T-helper 1 cell treated with Interleukin-12 subunit alpha and Interleukin-12 subunit beta and Interleukin-4 antibody, amounts not matched to agents 30 ng/mL and 1 ng/mL, for 36 hours (primary cell): Measurements from ENCODE around the gene CCNO. TPM values are rescaled to one million over a fixed set of nuclear protein-coding genes. Genes with fewer than 3 reads are reported as not detected.

ENCODE experiments used
- intact Hi-C: fragments of 100-400 bp; cut with micrococcal nuclease; formaldehyde crosslinking; loops from one replicate; pipeline ENCODE4 v1.15.1; 2024
- total RNA-seq: library from RNA; stranded (reverse); gene quantifications from 2 replicates; pipeline ENCODE4 v1.2.3, GENCODE V29; 2022

The CCNO gene, protein sequence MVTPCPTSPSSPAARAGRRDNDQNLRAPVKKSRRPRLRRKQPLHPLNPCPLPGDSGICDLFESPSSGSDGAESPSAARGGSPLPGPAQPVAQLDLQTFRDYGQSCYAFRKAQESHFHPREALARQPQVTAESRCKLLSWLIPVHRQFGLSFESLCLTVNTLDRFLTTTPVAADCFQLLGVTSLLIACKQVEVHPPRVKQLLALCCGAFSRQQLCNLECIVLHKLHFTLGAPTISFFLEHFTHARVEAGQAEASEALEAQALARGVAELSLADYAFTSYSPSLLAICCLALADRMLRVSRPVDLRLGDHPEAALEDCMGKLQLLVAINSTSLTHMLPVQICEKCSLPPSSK
- not detected in 2 replicates for total RNA-seq

DNA sequence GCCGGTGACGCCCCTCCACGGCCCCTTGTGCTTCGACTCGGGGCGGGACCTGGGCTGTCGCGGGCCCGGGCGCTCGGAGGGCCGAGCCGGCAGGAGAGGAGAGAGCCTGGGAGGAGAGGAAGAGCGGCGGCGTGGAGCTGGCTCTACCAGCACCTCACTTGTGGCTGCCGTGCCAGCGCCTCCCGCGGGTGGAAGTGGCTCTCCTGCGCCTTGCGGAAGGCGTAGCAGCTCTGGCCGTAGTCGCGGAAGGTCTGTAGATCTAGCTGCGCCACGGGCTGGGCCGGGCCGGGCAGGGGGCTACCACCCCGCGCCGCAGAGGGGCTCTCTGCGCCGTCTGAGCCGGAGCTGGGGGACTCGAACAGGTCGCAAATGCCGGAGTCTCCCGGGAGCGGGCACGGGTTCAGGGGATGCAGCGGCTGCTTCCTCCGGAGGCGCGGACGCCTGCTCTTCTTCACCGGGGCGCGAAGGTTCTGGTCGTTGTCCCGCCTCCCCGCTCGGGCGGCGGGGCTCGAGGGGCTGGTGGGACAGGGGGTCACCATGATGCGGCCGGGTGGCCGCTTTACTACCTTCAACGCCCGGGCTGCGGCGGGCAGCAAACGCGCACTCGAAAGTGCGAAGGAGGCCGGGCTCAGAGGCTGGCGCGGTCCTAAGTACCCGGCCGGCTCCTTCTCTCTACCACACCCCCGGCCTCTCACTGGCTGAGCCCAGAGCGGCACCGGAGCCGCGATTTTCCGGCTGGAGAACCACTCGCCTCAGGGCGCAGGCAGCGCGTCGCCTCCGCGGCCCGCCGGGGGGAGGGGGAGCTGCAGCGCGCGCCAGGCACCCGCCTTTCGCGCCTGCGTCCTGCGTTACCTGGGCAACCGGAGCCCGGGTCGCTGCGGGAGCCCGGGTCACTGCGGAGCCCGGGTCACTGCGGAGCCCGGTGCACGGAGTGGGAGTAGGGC is at the start of gene CCNO:
CCNO (minus strand) TSS at position 624 of the 944 bp plus-strand sequence; CDS start at position 539, 85 bp downstream.
- intact Hi-C loops = loop anchor here (1.0 to 2.0 kb wide), 3 partner anchors 10 to 74 kb away; partner anchors contain the start of genes DHX29 and MTREX

DNA sequence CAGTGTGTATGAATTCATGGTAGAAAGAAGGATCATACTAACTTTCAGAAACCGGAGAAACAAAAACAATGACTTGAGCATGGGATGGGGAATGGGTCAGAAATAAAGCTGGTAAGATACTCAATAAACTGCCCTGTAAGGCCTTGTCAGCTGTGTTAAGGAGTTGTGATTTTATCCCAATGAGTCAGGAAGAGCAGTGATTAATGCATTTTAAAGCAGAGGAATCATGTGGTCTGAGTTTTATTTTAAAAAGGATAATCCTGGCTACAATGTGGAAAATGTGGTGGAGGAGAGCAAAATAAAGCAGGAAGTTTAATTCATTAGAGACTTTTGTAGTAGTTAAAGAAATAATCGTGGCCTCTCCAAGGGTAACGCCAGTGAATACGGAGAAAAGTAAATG is 45.4 kb upstream of the CCNO start:
- intact Hi-C loops = no loop called here

DNA sequence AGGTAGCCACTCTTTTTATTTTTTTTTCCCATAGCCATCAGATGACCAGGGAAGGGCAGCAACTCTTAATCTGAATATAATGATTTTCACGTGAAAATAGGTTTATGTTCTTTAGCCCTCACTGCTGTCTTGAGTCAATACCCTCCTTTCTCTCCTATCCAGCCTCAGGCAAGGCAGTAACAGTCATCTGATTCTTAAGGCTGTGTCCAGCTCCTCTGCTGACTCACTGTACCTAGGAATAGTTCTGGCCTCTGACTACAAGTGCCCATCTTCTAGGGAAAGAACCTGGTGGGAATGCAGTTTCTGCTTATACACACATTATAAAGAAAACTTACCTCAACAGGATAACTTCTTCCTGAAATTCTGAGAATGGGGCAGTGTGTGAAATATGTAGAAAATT is 43.4 kb upstream of the CCNO start:
- intact Hi-C loops = no loop called here

DNA sequence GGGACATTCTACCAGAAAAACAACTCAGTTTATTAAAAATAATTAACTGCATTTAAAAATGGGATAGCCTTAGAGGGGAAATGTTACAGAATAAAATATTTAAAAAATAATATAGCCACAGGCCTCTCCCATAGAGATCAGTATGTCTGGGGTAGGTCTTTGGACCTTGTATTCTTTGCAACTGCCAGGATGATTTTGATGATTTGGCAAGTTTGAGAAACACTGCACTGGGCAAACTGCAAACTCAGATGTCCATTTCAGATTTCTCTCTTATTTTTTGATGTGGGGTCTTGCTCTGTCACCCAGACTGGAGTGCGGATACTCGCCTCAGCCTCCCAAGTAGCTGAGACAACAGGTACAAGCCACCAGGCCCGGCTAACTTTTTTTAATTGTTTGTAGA is 24.9 kb upstream of the CCNO start:
- intact Hi-C loops = no loop called here

DNA sequence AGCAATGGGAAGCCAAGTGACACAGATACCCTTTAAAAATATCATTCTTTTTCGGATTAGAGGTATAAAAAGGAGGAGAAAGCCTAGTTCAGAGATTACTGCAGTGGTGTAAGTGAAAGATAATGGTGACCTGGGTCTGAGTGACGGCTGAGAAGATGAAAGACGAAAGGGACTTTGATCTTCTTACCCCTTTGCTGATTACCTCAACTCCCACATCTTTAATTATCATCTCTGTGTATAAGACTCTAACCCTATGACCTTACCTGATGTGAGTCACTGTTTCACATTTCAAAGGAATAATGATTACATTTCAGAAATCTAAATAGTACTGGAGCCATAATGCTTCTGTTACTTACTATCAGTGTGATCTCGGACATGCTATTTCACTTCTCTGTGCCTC is 21.4 kb upstream of the CCNO start:
- intact Hi-C loops = no loop called here

DNA sequence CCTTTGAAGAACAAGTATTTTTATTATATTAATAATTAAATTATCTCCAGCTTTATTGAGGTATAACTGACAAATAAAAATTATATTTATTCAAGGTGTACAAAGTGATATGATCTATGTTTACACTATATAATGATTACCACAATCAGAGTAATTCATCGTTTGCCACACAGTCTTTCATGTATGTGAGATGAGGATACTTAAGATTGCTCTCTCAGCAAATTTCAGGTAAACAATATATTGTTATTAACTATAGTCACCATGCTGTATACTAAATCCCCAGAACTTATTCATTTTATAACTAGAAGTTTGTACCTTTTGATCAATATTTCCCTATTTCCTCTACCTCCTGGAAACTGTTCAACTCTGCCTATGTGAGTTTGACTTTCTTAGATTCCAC is 16.7 kb upstream of the CCNO start:
- intact Hi-C loops = no loop called here

DNA sequence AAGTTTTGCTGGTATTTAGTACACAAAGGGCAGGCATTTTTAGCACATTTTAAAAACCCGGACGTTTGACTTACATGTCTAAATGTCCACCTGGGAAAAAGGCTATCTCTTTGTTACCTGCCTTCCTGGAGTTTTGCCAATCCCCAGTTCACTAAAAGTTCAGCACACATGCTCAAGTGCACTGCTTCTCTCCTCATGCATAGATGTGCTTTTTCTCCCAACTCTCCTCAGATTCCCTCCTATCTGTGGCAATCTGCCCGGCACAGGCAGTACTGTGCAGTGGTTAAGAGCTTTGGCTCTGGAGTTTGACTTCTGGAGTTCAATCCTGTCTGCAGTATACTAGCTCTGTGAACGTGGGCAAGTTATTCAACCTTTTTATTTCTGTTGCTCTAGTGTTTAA is 8.3 kb upstream of the CCNO start:
- intact Hi-C loops = no loop called here

DNA sequence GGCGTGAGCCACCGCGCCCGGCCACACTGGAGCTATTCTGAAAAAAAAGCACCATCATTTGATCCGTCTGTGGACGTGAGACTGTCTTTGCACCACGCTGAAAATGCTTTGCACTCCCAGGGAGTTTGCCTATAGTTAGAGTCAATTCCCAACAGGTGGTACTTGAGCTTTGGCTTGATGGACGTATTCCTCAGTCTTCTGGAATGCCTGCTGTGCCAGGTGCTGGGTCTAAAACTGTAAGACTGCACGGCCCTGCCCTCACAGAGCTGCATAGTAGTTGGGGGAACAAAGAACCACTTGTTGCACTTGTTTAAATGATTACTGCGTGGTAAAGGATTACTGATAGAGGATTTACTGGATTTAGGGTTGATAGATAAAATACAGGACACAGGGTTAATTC is 3.4 kb upstream of the CCNO start:
- intact Hi-C loops = no loop called here

DNA sequence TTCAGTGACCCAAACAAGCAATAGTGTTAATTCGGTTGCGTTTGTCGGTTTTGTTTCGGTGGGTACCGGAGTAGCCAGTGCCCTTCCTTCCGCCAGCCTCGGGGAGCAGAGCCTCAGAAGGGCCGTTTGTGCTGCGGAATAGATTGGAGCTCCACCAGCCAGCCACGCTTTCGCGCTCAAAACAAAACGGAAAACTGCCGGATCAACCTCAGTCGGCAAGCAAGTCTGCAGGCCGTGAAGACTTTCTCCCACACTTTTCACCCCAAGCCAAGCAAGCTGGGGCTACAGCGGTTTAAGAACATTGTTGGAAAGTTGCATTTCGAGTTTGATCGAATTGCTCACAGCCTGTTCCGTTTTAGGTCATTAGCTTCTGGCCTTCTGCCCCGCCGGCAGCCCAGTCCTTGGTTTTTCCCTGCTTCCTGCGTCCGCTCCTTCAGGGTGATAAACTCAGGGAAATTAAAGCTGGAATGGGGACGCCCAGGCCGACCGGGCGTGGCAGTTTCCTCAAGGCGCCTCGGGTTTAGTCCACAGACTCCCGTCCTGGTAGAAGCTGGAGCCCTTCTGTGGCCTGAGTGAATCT is 803 bp upstream of the CCNO start:
- intact Hi-C loops = no loop called here

DNA sequence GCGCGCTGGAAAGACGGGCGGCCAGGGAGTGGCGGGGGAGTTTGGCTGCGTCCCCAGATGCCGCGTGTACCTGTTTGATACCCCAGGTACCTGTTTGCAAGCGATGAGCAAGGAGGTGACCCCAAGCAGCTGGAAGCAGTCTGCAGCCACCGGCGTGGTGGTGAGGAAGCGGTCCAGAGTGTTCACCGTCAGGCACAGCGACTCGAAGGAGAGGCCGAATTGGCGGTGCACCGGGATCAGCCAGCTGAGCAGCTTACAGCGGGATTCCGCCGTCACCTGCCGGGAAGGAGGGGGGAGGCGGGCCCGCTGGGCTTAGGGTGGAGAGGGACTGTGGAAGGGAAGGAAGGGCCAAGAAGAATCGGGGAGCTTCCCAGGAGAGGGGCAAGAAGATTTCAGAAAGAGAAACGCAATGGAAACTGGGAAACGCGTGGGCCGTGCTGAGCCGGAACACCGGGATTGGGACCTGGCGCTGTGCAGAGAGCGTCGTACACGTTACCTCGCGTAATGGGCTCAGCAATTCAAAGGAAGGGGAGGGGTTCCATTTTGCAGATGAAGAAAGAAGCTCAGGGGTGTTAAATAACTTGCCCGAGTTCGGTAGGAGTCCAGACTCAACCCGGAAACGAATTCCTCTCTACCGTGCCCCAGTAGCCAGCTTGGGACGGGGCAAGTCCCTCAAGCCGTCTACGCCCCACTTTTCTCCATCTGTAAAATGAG is 980 bp downstream of the CCNO start:
- intact Hi-C loops = loop anchor here (1.0 to 2.0 kb wide), 2 partner anchors 60 to 74 kb away; partner anchors contain the start of genes DHX29 and MTREX

DNA sequence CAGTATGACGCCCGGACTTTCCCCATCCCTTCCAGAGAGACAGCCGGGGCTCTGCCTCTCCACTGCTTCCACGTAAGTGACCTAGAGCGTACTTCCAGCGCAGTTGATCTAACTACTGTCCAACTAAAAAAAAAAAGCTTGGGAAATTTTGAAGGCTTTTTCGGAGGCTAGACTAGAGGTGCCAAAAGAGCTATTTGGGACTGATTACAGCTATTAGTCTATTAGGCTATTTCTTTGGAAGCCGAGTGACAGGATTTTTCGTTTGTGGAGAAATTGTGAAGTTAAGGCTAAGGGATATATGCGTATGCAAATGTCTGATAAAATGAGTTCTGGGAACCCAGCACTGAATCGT is 1.5 kb downstream of the CCNO start:
- intact Hi-C loops = loop anchor here (1.0 to 2.0 kb wide), 2 partner anchors 60 to 75 kb away; partner anchors contain the start of genes DHX29 and MTREX

DNA sequence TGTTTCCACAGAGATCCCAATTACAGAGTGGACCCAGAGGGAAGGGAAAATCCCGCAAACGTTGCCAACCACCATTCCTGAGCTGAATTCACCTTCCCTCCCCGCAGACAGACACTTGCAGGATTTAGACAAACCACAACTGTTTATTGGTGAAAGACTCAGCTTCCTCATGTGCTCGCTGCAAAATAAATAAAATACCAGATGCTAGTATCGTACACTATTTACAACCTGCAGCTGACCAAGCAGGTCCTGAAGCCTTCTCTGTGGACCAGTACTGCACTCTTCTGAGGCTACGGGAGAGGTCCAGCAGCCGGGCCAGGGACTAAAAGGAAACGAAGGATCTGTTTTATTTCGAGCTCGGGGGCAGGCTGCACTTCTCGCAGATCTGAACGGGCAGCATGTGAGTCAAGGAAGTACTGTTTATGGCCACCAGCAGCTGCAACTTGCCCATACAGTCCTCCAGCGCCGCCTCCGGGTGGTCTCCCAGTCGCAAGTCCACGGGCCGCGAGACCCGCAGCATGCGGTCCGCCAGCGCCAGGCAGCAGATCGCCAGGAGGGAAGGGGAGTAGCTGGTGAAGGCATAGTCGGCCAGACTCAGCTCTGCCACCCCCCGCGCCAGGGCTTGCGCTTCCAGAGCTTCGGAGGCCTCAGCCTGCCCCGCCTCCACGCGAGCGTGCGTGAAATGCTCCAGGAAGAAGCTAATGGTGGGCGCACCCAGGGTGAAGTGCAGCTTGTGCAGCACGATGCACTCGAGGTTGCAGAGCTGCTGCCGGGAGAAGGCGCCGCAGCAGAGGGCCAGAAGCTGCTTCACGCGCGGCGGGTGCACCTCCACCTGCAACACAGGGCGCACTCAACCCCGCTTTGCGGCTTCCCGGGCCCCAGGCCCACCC is 2.1 kb downstream of the CCNO start:
- intact Hi-C loops = no loop called here

DNA sequence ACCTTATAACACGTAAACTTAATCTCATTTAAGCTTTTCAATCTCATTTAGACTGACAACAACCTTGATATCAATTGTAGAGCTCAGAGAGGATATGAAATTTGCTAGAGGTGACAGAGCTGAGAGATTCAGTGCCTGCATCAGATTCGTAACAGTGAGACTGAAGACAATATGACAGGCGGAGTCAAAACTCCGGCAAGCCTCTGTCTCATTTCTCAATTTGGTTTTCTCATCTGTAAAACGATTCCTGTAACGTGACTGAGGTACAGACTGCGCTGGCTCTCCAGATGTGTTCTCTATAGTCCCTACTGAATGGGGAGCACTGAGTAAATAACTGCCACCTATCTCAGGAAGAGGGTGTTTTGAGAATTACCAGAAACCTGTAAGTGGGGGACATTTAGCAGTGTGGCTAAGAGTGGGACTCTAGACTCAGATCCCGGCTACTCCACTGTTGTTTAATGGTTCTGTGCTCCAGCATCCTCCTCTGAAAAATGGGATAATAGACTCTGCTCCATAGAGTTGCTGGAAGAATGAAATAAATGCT is 3.2 kb downstream of the CCNO start:
- intact Hi-C loops = loop anchor here (1.0 kb wide), 1 partner anchor 10 kb away; no protein-coding TSS in a partner anchor

DNA sequence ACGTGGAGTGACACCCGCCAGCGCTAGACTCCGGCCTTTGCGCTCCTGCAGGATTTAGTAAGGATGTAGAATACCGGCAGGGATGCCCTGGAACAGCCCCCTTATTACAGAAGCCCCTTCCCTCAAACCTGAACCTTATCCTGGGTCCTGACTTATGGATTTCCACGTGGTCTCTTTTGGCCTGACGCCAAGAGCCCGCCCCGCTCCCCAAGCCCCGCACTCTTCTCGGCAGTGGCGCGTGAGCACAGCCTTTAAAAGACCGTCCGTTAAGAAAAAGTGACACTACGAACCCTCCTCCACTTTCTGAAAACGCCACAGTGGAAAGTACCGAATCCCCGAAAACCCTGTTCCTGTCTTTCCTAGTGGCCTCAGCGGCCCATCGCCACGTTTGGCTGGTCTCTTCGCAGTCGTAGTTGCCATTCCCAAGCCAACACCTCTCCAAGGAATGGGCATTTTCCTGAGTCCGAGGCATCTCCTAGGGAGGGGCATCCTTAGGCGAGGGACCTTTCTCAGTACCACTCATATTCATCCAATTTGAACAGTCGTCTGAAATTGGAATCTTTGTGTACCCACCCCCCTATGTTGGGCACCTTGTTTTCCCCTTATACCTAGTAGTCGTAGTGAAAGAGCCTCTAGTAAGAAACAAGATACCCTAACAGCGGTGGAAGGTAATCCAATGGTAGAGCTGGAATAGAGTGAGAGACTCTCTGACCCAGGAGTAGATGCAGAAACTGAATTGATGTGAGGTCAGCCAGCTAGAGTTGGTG is 5.6 kb downstream of the CCNO start:
- intact Hi-C loops = loop anchor here (2.0 to 5.0 kb wide), 2 partner anchors 465 to 629 kb away; no protein-coding TSS in a partner anchor

DNA sequence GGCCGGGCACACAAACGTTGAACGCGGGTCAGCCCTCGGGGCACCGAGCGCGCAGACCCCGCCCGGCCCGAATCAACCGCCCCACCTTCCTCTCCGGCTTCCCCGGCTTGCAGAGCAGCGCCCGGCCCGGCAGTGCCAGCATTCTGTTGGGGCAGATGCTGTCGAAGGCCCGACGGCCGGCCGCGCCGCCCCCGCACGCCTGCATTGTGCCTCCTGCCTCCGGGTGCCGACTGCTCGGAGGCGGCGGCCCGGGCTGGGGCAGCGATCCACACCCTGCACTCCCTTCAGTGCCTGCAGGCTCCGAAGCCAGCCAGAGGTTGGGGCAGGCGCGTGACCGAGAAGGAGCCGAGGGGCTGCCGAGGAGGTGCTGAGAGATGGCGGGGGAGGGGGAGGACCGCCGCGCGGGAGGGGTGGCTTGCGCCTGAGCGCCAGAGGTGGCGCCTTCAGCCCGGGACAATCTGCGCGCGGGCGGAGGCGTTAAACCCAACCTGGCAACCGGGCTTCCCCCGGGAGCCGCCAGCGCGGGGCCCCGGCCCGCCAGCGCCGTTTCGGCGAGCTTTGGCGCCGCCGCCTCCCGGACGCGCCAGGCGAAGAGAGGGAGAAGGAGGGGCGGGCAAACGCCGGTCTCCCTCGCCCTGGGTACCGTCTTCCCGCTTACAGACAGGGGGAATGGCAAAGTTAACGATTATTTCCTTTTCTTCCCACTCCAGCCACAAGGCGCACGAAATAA is 6.3 kb downstream of the CCNO start, which contains the start of gene MCIDAS:
MCIDAS (minus strand) TSS at position 382 of the 730 bp plus-strand sequence; CDS start at position 205, 177 bp downstream.
- intact Hi-C loops = loop anchor here (2.0 to 5.0 kb wide), 2 partner anchors 466 to 630 kb away; no protein-coding TSS in a partner anchor

DNA sequence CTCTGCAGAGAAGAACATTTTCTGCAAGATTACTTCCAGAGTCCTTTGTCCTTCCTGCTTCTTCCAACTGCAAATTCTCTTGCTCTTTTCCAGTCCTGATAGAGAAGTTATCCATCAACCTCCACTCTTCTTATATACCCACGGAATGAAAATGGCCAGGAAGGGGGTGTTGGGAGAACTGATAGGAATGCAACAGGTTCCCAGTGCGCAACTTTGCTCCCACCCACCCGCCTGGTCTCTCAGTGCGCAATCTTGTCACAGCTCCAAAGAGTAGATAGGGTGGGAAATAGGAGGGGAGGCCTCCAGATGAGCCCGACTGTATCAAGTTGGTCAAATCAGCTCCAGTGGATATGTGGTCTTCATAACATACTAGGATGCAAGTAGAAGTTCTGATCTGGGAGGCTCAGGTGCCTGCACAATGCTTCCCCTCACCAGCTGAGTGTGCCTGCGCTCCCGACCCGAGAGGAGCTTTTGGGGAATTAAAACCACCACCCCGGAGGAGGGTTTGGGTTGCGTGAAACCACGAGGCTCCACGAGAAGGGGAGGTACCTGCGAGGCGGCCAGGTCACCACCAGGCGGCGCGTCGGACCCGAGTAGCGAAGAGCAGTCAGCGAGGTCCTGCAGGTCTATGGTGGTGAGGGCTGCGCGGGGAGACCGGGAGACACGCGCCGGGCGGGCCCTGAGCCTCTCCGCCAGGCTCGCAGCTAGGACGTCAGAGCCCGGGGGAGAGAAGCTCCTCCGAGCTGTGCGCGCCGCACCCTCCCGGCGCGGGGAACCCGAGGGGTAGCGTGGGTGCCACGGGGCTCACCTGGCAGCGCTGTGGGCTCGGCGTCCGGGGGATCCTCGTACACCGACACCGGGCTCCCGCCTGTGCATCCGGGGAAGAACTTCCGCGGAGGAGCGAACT is 7.1 kb downstream of the CCNO start:
- intact Hi-C loops = loop anchor here (2.0 to 5.0 kb wide), 2 partner anchors 467 to 631 kb away; no protein-coding TSS in a partner anchor

DNA sequence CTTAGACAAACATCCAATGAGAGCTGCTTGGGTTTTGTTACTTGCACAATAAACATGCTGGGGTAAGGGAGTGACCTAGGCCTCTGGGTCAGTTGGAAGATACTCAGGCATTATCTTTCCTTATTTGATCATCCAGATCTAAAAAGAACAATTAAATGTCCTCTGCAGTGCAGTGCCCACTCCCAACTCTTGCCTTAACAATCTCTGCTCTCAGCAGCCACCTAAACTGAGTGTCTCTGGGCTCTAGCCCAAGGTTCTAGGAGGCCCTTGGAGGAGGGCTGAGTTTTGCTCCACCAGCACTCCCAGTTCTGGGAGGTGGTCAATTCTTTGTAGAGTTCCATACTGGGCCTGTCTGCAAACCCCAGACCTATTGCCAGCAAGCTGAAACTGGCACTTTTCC is 8.1 kb downstream of the CCNO start:
- intact Hi-C loops = loop anchor here (5.0 kb wide), 1 partner anchor 632 kb away; no protein-coding TSS in a partner anchor
